Renal cortical epithelial cell (primary cell): ENCODE measurements around the gene MSANTD2. TPM values are rescaled to one million over a fixed set of nuclear protein-coding genes. Genes with fewer than 3 reads are reported as not detected.
A peak's percentile ranks its signal among the peaks of the same experiment; 100 is the strongest.
"Not testable (repeated sequence)": the region's sequence is repeated elsewhere in the genome, so short reads cannot be mapped to it uniquely, and the experiment has no call there.

Source experiments
- DNase-seq: peaks from one replicate; pipeline ENCODE4 v3.0.0-alpha.2; 2011; ENCODE audit warnings: low read depth
- total RNA-seq: library from RNA; depleted of rRNA; stranded (reverse); fragments of >200 nt; gene quantifications from 2 replicates; pipeline ENCODE4 v1.2.3, GENCODE V29; 2014

The MSANTD2 gene
- total RNA-seq, 1 donor from 2014 or later, result 10.8 TPM

GRCh38 chr11:124776865-124777645 lies 23.2 kb downstream of the MSANTD2 start:
- DNase-seq, result no peak

- DNase-seq, result not testable (repeated sequence)
These were observed 29.2 kb downstream of the MSANTD2 start for GRCh38 chr11:124770959-124771358.

GRCh38 chr11:124769806-124770774 lies 30.1 kb downstream of the MSANTD2 start:
- DNase-seq, result peak; percentile 77

- peak; percentile 64 for DNase-seq
These were observed 31.3 kb downstream of the MSANTD2 start for GRCh38 chr11:124768914-124769313.

GRCh38 chr11:124766156-124766555 lies 34.0 kb downstream of the MSANTD2 start:
- DNase-seq, result no peak

- peak; percentile 90 for DNase-seq
These were observed 36.9 kb downstream of the MSANTD2 start for GRCh38 chr11:124763156-124763947.

- no peak for DNase-seq
These were observed 37.5 kb downstream of the MSANTD2 start for GRCh38 chr11:124762624-124763155.

GRCh38 chr11:124762105-124762623 lies 38.0 kb downstream of the MSANTD2 start, which contains the start of gene ESAM:
ESAM (minus strand) TSS chr11:124762290; CDS start chr11:124762154, 136 bp downstream.
- no peak for DNase-seq

GRCh38 chr11:124761301-124762104 lies 38.7 kb downstream of the MSANTD2 start:
- no peak for DNase-seq

- DNase-seq, result no peak
These were observed 39.4 kb downstream of the MSANTD2 start for GRCh38 chr11:124760806-124761205.

GRCh38 chr11:124760205-124760652 lies 40.0 kb downstream of the MSANTD2 start:
- DNase-seq, result no peak

GRCh38 chr11:124759266-124760204 lies 40.7 kb downstream of the MSANTD2 start:
- no peak for DNase-seq

GRCh38 chr11:124758355-124759265 lies 41.6 kb downstream of the MSANTD2 start:
- peak; percentile 63 for DNase-seq

- no peak for DNase-seq
These were observed 42.9 kb downstream of the MSANTD2 start for GRCh38 chr11:124757320-124757719.

- DNase-seq, result no peak
These were observed 43.4 kb downstream of the MSANTD2 start for GRCh38 chr11:124756753-124757227.

- DNase-seq, result no peak
These were observed 44.0 kb downstream of the MSANTD2 start for GRCh38 chr11:124756033-124756752.

GRCh38 chr11:124754710-124755109 lies 45.5 kb downstream of the MSANTD2 start:
- DNase-seq, result no peak
